Measurements from ENCODE around the gene SEMA5A.

DNA sequence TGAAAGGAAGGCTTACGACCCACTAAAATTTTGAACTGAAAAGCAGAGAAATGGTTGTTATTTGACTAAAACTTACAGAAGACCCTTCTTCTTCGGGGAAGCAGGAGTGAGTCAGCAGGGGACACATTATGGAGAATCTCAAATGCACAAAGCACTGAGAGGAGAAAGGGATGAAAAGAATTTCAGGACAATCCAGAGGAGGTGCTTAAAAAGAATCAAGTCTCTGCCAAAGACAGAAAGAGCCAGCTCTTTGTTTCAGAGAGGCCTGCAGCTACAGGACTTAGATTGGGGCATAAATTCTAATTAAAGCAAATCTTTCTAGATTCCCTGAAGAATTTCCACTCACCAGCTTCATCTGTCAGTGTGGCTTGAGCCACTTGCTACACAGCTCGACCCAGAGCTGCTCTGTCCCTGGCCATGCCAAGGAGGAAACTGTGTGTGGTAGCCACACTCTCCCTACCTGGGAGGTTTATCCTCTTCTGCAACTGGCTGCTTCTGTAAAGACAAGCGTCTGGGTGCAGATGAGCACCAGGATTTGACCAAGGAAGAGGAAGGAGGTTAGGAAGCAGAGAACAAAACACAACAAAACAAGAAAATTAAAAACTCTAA lies 89.9 kb downstream of the SEMA5A start:
- TF ChIP-seq POLR2A (IDR thresholded peaks at IDR 0.05; ENCODE audit: low read length) (no peak), GATA1 (IDR thresholded peaks at IDR 0.05; ENCODE audit: low read depth, low read length) (no peak)

Data from erythroblast (primary cell).